SK-N-SH (cell line): Measurements from ENCODE around the gene ADCY5.

ENCODE experiments used
- EZH2phosphoT487 ChIP-seq: fragments of 200-600 bp; sonication (generic); IDR thresholded peaks from 2 replicates; pipeline ENCODE4 v1.6.1; 2017; ENCODE audit warnings: low read depth, mixed run types, mild to moderate bottlenecking, antibody characterized with exemption, moderate library complexity, borderline replicate concordance
- JUND ChIP-seq: IDR thresholded peaks from 2 replicates; pipeline ENCODE4 v1.4.0; 2012
- NRF1 ChIP-seq: IDR thresholded peaks from 2 replicates; pipeline ENCODE4 v1.6.1; 2012; ENCODE audit warnings: low read depth, mild to moderate bottlenecking, low read length
- SMC3 ChIP-seq: IDR thresholded peaks from 2 replicates; pipeline ENCODE4 v1.6.1; 2012; ENCODE audit warnings: low read depth, low read length, improper control_type of control experiment
- TAF1 ChIP-seq: IDR thresholded peaks from 2 replicates; pipeline ENCODE4 v1.6.1; 2012; ENCODE audit warnings: low read depth, mild to moderate bottlenecking, low read length, moderate library complexity, borderline replicate concordance
- TEAD4 ChIP-seq: IDR thresholded peaks from 2 replicates; pipeline ENCODE4 v1.4.0; 2012; ENCODE audit warnings: mild to moderate bottlenecking, borderline replicate concordance; ENCODE audit not compliant: insufficient read depth
- TF ChIP-seq, protein P1 (sequence below): fragments of 200-600 bp; sonication (generic); IDR thresholded peaks from 2 replicates; pipeline ENCODE4 v1.6.1; 2017; ENCODE audit warnings: antibody characterized with exemption, mild to moderate bottlenecking, moderate library complexity

- TF ChIP-seq NRF1 (no peak), EZH2phosphoT487 (no peak), JUND (no peak), TEAD4 (no peak), SMC3 (no peak), TAF1 (no peak)
- TF ChIP-seq, protein P1, sequence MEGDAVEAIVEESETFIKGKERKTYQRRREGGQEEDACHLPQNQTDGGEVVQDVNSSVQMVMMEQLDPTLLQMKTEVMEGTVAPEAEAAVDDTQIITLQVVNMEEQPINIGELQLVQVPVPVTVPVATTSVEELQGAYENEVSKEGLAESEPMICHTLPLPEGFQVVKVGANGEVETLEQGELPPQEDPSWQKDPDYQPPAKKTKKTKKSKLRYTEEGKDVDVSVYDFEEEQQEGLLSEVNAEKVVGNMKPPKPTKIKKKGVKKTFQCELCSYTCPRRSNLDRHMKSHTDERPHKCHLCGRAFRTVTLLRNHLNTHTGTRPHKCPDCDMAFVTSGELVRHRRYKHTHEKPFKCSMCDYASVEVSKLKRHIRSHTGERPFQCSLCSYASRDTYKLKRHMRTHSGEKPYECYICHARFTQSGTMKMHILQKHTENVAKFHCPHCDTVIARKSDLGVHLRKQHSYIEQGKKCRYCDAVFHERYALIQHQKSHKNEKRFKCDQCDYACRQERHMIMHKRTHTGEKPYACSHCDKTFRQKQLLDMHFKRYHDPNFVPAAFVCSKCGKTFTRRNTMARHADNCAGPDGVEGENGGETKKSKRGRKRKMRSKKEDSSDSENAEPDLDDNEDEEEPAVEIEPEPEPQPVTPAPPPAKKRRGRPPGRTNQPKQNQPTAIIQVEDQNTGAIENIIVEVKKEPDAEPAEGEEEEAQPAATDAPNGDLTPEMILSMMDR: no peak
Measured at GRCh38 chr3:123481722-123482457, 33.0 kb upstream of the ADCY5 start.
